ENCODE data around the gene PPM1L.

PPM1L gene

DNA sequence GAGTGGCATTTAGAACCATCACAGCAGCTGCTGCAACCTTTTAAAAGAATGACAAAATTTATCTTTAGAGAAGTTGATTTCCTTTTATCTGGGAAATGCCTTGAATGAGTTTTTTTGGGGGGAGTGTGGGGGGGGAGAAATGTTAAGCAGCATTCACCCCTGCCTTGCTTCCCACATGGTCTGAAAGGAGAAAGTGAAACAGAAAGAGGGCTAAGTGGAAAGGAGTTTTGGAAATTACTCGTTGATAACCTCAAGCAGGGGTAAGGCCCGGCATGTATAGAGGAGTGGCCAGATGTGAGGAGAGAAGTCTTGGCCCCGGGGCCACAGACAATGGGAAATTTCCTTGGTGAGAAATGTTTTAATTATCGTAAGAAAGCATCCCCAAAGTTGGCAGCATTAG lies 325.6 kb downstream of the PPM1L start:
- no peak overlapping the region for H2BK5ac ChIP-seq (ENCODE audit: low read depth, low read length, poor library complexity)
- no peak overlapping the region for H4K8ac ChIP-seq (ENCODE audit: low read depth, low read length)
- H4K12ac ChIP-seq (ENCODE audit: low read depth, low read length), result no peak overlapping the region
- H3K27ac ChIP-seq (ENCODE audit: low read depth, low read length), result no peak overlapping the region
- no peak for DNase-seq
- no peak overlapping the region for H4K91ac ChIP-seq (ENCODE audit: low read depth, low read length)
- no peaks in the 10 kb centered on the region for H3K4me1 ChIP-seq (ENCODE audit: control insufficient read depth in 1 of 2, insufficient read depth in 2 of 2, low read length in 2 of 2)
- H3K9ac ChIP-seq (ENCODE audit: low read length), result no peak overlapping the region
- H3K4me2 ChIP-seq (ENCODE audit: low read length), result no peak overlapping the region
- no peak overlapping the region for H2BK120ac ChIP-seq (ENCODE audit: insufficient read depth, low read length, poor library complexity)
- H3K27me3 ChIP-seq (ENCODE audit: insufficient read depth, low read length), result no peaks in the 10 kb centered on the region
- H3K4me3 ChIP-seq (ENCODE audit: low read depth, low read length), result no peak overlapping the region
- H3K79me2 ChIP-seq (ENCODE audit: control insufficient read depth, insufficient read depth, low read length, poor library complexity), result no peaks in the 10 kb centered on the region
- H2AFZ ChIP-seq (ENCODE audit: insufficient read depth, low read length, poor library complexity), result no peak overlapping the region
- no peaks in the 10 kb centered on the region for H3K9me3 ChIP-seq (ENCODE audit: insufficient read depth, low read depth, low read length)
- no peaks in the 10 kb centered on the region for H3K79me1 ChIP-seq (ENCODE audit: low read length)
- H3K18ac ChIP-seq (ENCODE audit: low read length), result no peak overlapping the region
- no peak overlapping the region for H3K14ac ChIP-seq (ENCODE audit: low read length)
- WGBS (ENCODE audit: extremely low coverage, insufficient coverage, insufficient read length), result no CpG with 5 or more reads among the region's 4 CpGs
- H3K4ac ChIP-seq (ENCODE audit: low read depth, low read length), result no peak overlapping the region
- no peak overlapping the region for H2AK5ac ChIP-seq (ENCODE audit: low read length)
- H2BK12ac ChIP-seq (ENCODE audit: low read length), result no peak overlapping the region
- H3K36me3 ChIP-seq (ENCODE audit: control insufficient read depth in 1 of 2, insufficient read depth in 2 of 2, low read length in 2 of 2), result peaks cover 0 to 3% of the 10 kb centered on the region in 2 experiments
- no peak overlapping the region for H3K23ac ChIP-seq (ENCODE audit: low read length)

DNA sequence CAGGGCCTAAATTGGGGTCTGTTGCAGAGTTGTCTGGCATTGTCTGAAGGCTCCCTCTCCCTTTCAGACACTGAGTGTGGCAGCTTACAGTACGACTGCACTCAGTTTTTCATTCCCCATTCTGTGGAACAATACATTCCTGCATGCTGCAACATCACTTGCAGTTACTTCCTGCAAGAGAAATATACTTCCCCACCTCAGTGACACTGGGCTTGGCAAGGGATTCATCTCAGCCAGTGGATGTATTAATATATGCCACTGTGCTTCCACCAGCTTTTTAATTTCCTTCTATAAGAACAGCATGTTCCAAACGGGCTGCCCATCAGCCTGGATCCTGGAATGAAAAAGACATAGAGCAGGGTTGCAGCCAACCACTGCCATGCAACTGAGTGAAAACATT lies 326.0 kb downstream of the PPM1L start:
- H2BK120ac ChIP-seq (ENCODE audit: insufficient read depth, low read length, poor library complexity), result no peak overlapping the region
- H2AFZ ChIP-seq (ENCODE audit: insufficient read depth, low read length, poor library complexity), result no peak overlapping the region
- no peaks in the 10 kb centered on the region for H3K79me2 ChIP-seq (ENCODE audit: control insufficient read depth, insufficient read depth, low read length, poor library complexity)
- no peak overlapping the region for H2BK5ac ChIP-seq (ENCODE audit: low read depth, low read length, poor library complexity)
- no peak overlapping the region for H4K8ac ChIP-seq (ENCODE audit: low read depth, low read length)
- no peak overlapping the region for H3K4me3 ChIP-seq (ENCODE audit: low read depth, low read length)
- no peak overlapping the region for H3K9ac ChIP-seq (ENCODE audit: low read length)
- H3K79me1 ChIP-seq (ENCODE audit: low read length), result no peaks in the 10 kb centered on the region
- no peak overlapping the region for H4K12ac ChIP-seq (ENCODE audit: low read depth, low read length)
- no peak for DNase-seq
- H3K4me2 ChIP-seq (ENCODE audit: low read length), result no peak overlapping the region
- H3K4ac ChIP-seq (ENCODE audit: low read depth, low read length), result no peak overlapping the region
- H3K36me3 ChIP-seq (ENCODE audit: control insufficient read depth in 1 of 2, insufficient read depth in 2 of 2, low read length in 2 of 2), result peaks cover 0 to 3% of the 10 kb centered on the region in 2 experiments
- H2AK5ac ChIP-seq (ENCODE audit: low read length), result no peak overlapping the region
- H3K27ac ChIP-seq (ENCODE audit: low read depth, low read length), result no peak overlapping the region
- no peak overlapping the region for H2BK12ac ChIP-seq (ENCODE audit: low read length)
- no peak overlapping the region for H3K18ac ChIP-seq (ENCODE audit: low read length)
- no peak overlapping the region for H4K91ac ChIP-seq (ENCODE audit: low read depth, low read length)
- H3K14ac ChIP-seq (ENCODE audit: low read length), result no peak overlapping the region
- no peaks in the 10 kb centered on the region for H3K27me3 ChIP-seq (ENCODE audit: insufficient read depth, low read length)
- H3K4me1 ChIP-seq (ENCODE audit: control insufficient read depth in 1 of 2, insufficient read depth in 2 of 2, low read length in 2 of 2), result no peaks in the 10 kb centered on the region
- H3K23ac ChIP-seq (ENCODE audit: low read length), result no peak overlapping the region
- no peaks in the 10 kb centered on the region for H3K9me3 ChIP-seq (ENCODE audit: insufficient read depth, low read depth, low read length)
- WGBS (ENCODE audit: extremely low coverage, insufficient coverage, insufficient read length), result no CpG with 5 or more reads among the region's 2 CpGs

DNA sequence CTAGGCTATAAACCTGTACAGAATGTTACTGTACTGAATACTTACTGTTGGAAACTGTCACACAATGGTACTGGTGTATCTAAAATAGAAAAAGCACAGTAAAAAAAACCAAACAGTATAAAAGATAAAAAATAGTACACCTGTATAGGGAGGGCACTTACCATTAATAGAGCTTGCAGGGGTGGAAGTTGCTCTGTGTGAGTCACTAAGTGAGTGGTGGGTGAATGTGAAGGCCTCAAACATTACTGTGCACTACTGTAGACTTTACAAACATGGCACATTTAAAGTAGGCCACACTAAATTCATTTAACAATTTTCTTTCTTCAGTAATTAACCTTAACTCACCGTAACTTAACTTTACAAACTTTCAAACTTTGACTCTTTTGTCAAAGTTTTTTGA lies 327.1 kb downstream of the PPM1L start:
- no peak for DNase-seq
- no peak overlapping the region for H3K4ac ChIP-seq (ENCODE audit: low read depth, low read length)
- no peak overlapping the region for H3K23ac ChIP-seq (ENCODE audit: low read length)
- H3K79me2 ChIP-seq (ENCODE audit: control insufficient read depth, insufficient read depth, low read length, poor library complexity), result no peaks in the 10 kb centered on the region
- no peak overlapping the region for H2BK120ac ChIP-seq (ENCODE audit: insufficient read depth, low read length, poor library complexity)
- no peak overlapping the region for H3K9ac ChIP-seq (ENCODE audit: low read length)
- no peak overlapping the region for H4K12ac ChIP-seq (ENCODE audit: low read depth, low read length)
- no peaks in the 10 kb centered on the region for H3K9me3 ChIP-seq (ENCODE audit: insufficient read depth, low read depth, low read length)
- no peak overlapping the region for H3K14ac ChIP-seq (ENCODE audit: low read length)
- H2AK5ac ChIP-seq (ENCODE audit: low read length), result no peak overlapping the region
- no peaks in the 10 kb centered on the region for H3K27me3 ChIP-seq (ENCODE audit: insufficient read depth, low read length)
- no peak overlapping the region for H3K27ac ChIP-seq (ENCODE audit: low read depth, low read length)
- no peak overlapping the region for H2BK5ac ChIP-seq (ENCODE audit: low read depth, low read length, poor library complexity)
- H4K91ac ChIP-seq (ENCODE audit: low read depth, low read length), result no peak overlapping the region
- no peak overlapping the region for H4K8ac ChIP-seq (ENCODE audit: low read depth, low read length)
- H3K79me1 ChIP-seq (ENCODE audit: low read length), result no peaks in the 10 kb centered on the region
- no peak overlapping the region for H2BK12ac ChIP-seq (ENCODE audit: low read length)
- peaks cover 0 to 3% of the 10 kb centered on the region in 2 experiments for H3K36me3 ChIP-seq (ENCODE audit: control insufficient read depth in 1 of 2, insufficient read depth in 2 of 2, low read length in 2 of 2)
- no peak overlapping the region for H2AFZ ChIP-seq (ENCODE audit: insufficient read depth, low read length, poor library complexity)
- no peaks in the 10 kb centered on the region for H3K4me1 ChIP-seq (ENCODE audit: control insufficient read depth in 1 of 2, insufficient read depth in 2 of 2, low read length in 2 of 2)
- WGBS (ENCODE audit: extremely low coverage, insufficient coverage, insufficient read length), result 100% methylated on average over 1 of the region's 1 CpG
- H3K4me2 ChIP-seq (ENCODE audit: low read length), result no peak overlapping the region
- no peak overlapping the region for H3K18ac ChIP-seq (ENCODE audit: low read length)
- H3K4me3 ChIP-seq (ENCODE audit: low read depth, low read length), result no peak overlapping the region

DNA sequence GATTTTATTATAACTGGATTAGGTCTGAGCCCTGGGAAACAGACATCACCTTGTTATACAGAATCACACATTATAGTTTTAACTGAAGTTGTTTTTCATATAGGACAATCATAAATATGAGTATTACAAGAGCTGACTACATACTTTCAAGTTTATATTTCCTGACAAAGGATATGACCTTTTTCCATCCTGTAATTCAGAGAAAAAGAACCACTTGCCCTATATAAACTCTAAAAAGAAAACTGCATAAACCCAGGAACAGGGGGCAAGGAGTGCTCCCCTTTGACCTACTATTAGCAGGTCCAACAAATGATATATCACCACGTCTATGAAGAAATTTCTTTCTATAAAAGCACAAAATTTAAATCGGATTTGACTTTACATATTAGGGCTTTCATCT lies 328.2 kb downstream of the PPM1L start:
- no peak overlapping the region for H2BK12ac ChIP-seq (ENCODE audit: low read length)
- H3K79me2 ChIP-seq (ENCODE audit: control insufficient read depth, insufficient read depth, low read length, poor library complexity), result no peaks in the 10 kb centered on the region
- H3K9ac ChIP-seq (ENCODE audit: low read length), result no peak overlapping the region
- H3K27me3 ChIP-seq (ENCODE audit: insufficient read depth, low read length), result no peaks in the 10 kb centered on the region
- H3K4me1 ChIP-seq (ENCODE audit: control insufficient read depth in 1 of 2, insufficient read depth in 2 of 2, low read length in 2 of 2), result no peaks in the 10 kb centered on the region
- H2AFZ ChIP-seq (ENCODE audit: insufficient read depth, low read length, poor library complexity), result no peak overlapping the region
- no peak overlapping the region for H3K4me3 ChIP-seq (ENCODE audit: low read depth, low read length)
- H3K79me1 ChIP-seq (ENCODE audit: low read length), result no peaks in the 10 kb centered on the region
- no peak for DNase-seq
- no peak overlapping the region for H3K18ac ChIP-seq (ENCODE audit: low read length)
- peaks cover 0 to 3% of the 10 kb centered on the region in 2 experiments for H3K36me3 ChIP-seq (ENCODE audit: control insufficient read depth in 1 of 2, insufficient read depth in 2 of 2, low read length in 2 of 2)
- no peak overlapping the region for H4K12ac ChIP-seq (ENCODE audit: low read depth, low read length)
- H2AK5ac ChIP-seq (ENCODE audit: low read length), result no peak overlapping the region
- no peak overlapping the region for H4K91ac ChIP-seq (ENCODE audit: low read depth, low read length)
- no peak overlapping the region for H2BK5ac ChIP-seq (ENCODE audit: low read depth, low read length, poor library complexity)
- H3K4ac ChIP-seq (ENCODE audit: low read depth, low read length), result no peak overlapping the region
- WGBS (ENCODE audit: extremely low coverage, insufficient coverage, insufficient read length), result no CpG with 5 or more reads among the region's 2 CpGs
- H4K8ac ChIP-seq (ENCODE audit: low read depth, low read length), result no peak overlapping the region
- H3K23ac ChIP-seq (ENCODE audit: low read length), result no peak overlapping the region
- no peak overlapping the region for H3K4me2 ChIP-seq (ENCODE audit: low read length)
- H2BK120ac ChIP-seq (ENCODE audit: insufficient read depth, low read length, poor library complexity), result no peak overlapping the region
- no peak overlapping the region for H3K14ac ChIP-seq (ENCODE audit: low read length)
- no peak overlapping the region for H3K27ac ChIP-seq (ENCODE audit: low read depth, low read length)
- H3K9me3 ChIP-seq (ENCODE audit: insufficient read depth, low read depth, low read length), result no peaks in the 10 kb centered on the region

Measured in trophoblast cell (in vitro differentiated cells and primary cell).